NCI-H2029 (cell line): ENCODE results near the gene PCED1A.
"Not testable (repeated sequence)": the region's sequence is repeated elsewhere in the genome, so short reads cannot be mapped to it uniquely, and the experiment has no call there.

Source experiments
- DNase-seq: peaks from one replicate; lab custom pipeline; 2025; lab: John Stamatoyannopoulos, UW

Gene PCED1A

GRCh38 chr20:2865630-2866029 lies 25.2 kb upstream of the PCED1A start:
- DNase-seq, result no peak

GRCh38 chr20:2865101-2865500 lies 24.6 kb upstream of the PCED1A start:
- no peak for DNase-seq

GRCh38 chr20:2864626-2865025 lies 24.2 kb upstream of the PCED1A start:
- DNase-seq, result no peak

- DNase-seq, result peak; percentile 7
Measured at GRCh38 chr20:2859330-2860121, 19.1 kb upstream of the PCED1A start.

GRCh38 chr20:2858591-2858990 lies 18.1 kb upstream of the PCED1A start:
- DNase-seq, result no peak

GRCh38 chr20:2851086-2851485 lies 10.6 kb upstream of the PCED1A start:
- no peak for DNase-seq

- DNase-seq, result no peak
Measured at GRCh38 chr20:2849529-2849928, 9.1 kb upstream of the PCED1A start.

GRCh38 chr20:2847802-2848201 lies 7.3 kb upstream of the PCED1A start:
- DNase-seq, result no peak

GRCh38 chr20:2846698-2847097 lies 6.2 kb upstream of the PCED1A start:
- DNase-seq, result no peak

- no peak for DNase-seq
Measured at GRCh38 chr20:2845607-2846006, 5.2 kb upstream of the PCED1A start.

GRCh38 chr20:2840967-2841531 lies 594 bp upstream of the PCED1A start:
- no peak for DNase-seq

GRCh38 chr20:2839732-2840137 lies 720 bp downstream of the PCED1A start:
- no peak for DNase-seq

- DNase-seq, result no peak
Measured at GRCh38 chr20:2838847-2839671, 1.4 kb downstream of the PCED1A start.

- no peak for DNase-seq
Measured at GRCh38 chr20:2838170-2838797, 2.2 kb downstream of the PCED1A start.

- DNase-seq, result no peak
Measured at GRCh38 chr20:2837221-2837960, 3.1 kb downstream of the PCED1A start.

- DNase-seq, result no peak
Measured at GRCh38 chr20:2836035-2836434, 4.4 kb downstream of the PCED1A start.

GRCh38 chr20:2835331-2835796 lies 5.1 kb downstream of the PCED1A start:
- DNase-seq, result no peak

GRCh38 chr20:2834401-2835110 lies 5.9 kb downstream of the PCED1A start:
- DNase-seq, result no peak

GRCh38 chr20:2833761-2834160 lies 6.7 kb downstream of the PCED1A start:
- no peak for DNase-seq

- DNase-seq, result not testable (repeated sequence)
Measured at GRCh38 chr20:2831206-2831605, 9.2 kb downstream of the PCED1A start.

- DNase-seq, result no peak
Measured at GRCh38 chr20:2829376-2829775, 11.1 kb downstream of the PCED1A start.
